Activated naive CD8-positive, alpha-beta T cell treated with anti-CD3 and anti-CD28 coated beads, Interleukin-2, amount 50 U/mL, for 16 hours (primary cell): ENCODE measurements around the gene DCLK3.

Source experiments
- DNase-seq: peaks from one replicate; pipeline ENCODE4 v3.0.0-alpha.2; 2020; ENCODE audit warnings: low read depth, low spot score

Gene DCLK3

GRCh38 chr3:36764704-36765038 is 318 bp upstream of the DCLK3 start:
- no peak for DNase-seq

GRCh38 chr3:36762918-36763849 is 1.2 kb downstream of the DCLK3 start:
- no peak for DNase-seq

GRCh38 chr3:36761779-36762178 is 2.6 kb downstream of the DCLK3 start:
- no peak for DNase-seq

GRCh38 chr3:36756269-36756668 is 8.1 kb downstream of the DCLK3 start:
- no peak for DNase-seq

GRCh38 chr3:36751326-36751725 is 13.0 kb downstream of the DCLK3 start:
- DNase-seq = no peak

GRCh38 chr3:36750737-36751136 is 13.6 kb downstream of the DCLK3 start:
- no peak for DNase-seq

GRCh38 chr3:36744763-36745162 is 19.6 kb downstream of the DCLK3 start:
- DNase-seq = no peak

- no peak for DNase-seq
Observed at GRCh38 chr3:36743826-36744225, 20.5 kb downstream of the DCLK3 start.

GRCh38 chr3:36741285-36741684 is 23.1 kb downstream of the DCLK3 start:
- no peak for DNase-seq

GRCh38 chr3:36740787-36741186 is 23.6 kb downstream of the DCLK3 start:
- no peak for DNase-seq

- no peak for DNase-seq
Observed at GRCh38 chr3:36738702-36739101, 25.7 kb downstream of the DCLK3 start.

- no peak for DNase-seq
Observed at GRCh38 chr3:36736301-36736700, 28.1 kb downstream of the DCLK3 start.

- DNase-seq = no peak
Observed at GRCh38 chr3:36734742-36735141, 29.6 kb downstream of the DCLK3 start.

GRCh38 chr3:36733723-36734122 is 30.6 kb downstream of the DCLK3 start:
- no peak for DNase-seq

- DNase-seq = no peak
Observed at GRCh38 chr3:36733162-36733696, 31.1 kb downstream of the DCLK3 start.

- DNase-seq = no peak
Observed at GRCh38 chr3:36730966-36731365, 33.4 kb downstream of the DCLK3 start.

GRCh38 chr3:36729204-36730056 is 34.9 kb downstream of the DCLK3 start:
- no peak for DNase-seq

- DNase-seq = no peak
Observed at GRCh38 chr3:36714343-36715086, 49.8 kb downstream of the DCLK3 start.

- no peak for DNase-seq
Observed at GRCh38 chr3:36713904-36714303, 50.4 kb downstream of the DCLK3 start.

- no peak for DNase-seq
Observed at GRCh38 chr3:36710606-36711005, 53.7 kb downstream of the DCLK3 start.

GRCh38 chr3:36709826-36710365 is 54.5 kb downstream of the DCLK3 start:
- no peak for DNase-seq
